Measurements from ENCODE around the gene AUTS2.

The AUTS2 gene

DNA sequence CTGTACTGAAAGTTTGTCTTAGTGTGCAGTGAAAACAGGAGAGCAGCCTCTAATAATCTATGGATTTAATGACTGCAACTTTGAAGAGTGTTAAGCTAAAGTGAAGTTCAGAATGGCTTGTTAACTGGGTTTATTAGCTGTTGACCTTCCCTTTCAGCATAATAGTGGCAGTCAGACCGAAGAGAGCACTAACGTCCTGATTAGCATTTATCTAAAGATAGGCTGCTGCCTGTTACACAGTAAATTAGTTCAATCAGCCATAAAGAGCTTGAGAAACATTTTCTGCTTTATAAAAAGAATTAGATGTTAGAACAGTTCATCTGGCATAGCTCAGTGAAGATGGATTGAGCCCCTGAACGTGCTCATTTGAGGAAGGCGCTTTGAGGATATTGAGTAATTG, 433.0 kb downstream of the AUTS2 start:
- FAIRE-seq = no peak
- DNase-seq (ENCODE audit: extremely low spot score, insufficient read length, low read depth) = no peak

DNA sequence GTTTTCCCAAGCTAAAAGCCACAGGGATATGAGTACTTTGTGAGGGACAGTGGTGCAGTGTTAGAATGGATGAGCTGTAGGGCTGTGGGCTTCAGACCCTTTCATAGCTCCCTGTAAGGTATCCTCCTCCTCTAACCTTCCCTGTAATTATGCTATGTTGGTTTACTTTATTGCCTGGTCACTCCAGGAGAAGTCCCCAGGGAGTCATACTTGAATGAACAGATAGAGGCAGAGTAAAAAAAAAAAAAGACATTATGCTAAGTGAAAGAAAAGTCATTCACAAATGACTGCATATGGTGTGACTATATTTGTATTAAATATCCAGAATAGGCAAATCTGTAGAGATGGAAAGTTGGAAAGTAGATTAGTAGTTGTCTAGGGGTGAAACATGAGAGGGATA, 434.4 kb downstream of the AUTS2 start:
- no peak for FAIRE-seq
- DNase-seq (ENCODE audit: extremely low spot score, insufficient read length, low read depth) = no peak

DNA sequence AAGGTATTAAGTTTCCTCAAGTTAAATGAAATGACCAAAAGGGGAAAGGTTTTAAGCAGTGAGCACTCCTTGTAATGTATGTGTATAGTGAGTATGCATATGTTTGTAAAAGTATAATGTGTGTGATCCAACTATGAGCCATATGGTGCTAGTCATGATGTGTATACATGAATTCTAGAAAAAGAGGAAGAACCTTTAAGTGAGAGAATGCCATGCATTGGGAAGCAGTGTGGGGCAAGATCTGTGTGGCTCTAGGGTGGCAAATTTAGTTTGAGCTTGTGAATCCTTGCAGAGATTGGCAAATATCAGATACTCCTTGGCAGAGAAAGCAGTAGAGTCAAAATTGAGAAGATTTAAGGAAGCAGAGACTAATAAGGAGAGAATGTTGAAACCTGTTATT, 435.0 kb downstream of the AUTS2 start:
- no peak for FAIRE-seq
- DNase-seq (ENCODE audit: extremely low spot score, insufficient read length, low read depth) = no peak

DNA sequence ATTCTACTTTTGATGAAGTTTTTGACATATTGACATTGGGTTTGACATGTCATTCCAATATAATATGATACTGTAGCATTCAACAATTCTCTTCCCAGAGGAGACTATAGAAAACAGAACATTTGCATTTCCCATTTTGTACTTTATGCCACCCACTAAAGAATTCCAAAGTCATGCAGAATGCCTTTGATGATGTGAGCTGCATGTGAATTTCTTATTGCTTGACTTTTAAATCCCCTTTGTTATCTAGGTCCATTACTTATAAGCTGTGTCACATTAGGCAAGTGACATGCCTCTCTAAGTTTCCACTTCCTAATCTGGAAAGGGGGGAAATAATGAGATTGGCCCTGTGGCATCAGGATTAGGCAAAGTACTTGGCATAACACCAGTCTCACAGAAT, 436.7 kb downstream of the AUTS2 start:
- no peak for FAIRE-seq
- no peak for DNase-seq (ENCODE audit: extremely low spot score, insufficient read length, low read depth)

- no peak for DNase-seq (ENCODE audit: extremely low spot score, insufficient read length, low read depth)
- FAIRE-seq = no peak
Observed at GRCh38 chr7:70035519-70035918, 437.2 kb downstream of the AUTS2 start.

DNA sequence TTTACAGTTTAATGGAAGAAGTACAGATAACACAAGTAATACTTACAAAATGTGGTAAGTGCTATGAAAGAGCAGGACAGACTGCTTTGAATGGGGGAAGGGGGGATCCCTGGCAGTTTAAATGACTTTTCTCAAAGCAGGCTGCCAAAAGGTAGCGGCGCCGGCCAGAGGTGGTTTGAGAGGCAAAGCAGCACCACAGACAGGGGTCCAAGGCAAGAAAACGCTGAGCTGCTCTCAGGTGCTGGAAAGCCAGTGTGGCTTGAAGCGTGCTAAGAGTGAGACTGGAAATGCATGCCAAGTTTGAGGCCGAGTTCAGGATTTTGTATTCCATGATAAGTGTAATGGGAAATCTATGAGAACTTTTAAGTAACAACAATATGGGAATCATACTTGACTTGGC, 437.7 kb downstream of the AUTS2 start:
- DNase-seq (ENCODE audit: extremely low spot score, insufficient read length, low read depth) (no peak), FAIRE-seq (no peak)

DNA sequence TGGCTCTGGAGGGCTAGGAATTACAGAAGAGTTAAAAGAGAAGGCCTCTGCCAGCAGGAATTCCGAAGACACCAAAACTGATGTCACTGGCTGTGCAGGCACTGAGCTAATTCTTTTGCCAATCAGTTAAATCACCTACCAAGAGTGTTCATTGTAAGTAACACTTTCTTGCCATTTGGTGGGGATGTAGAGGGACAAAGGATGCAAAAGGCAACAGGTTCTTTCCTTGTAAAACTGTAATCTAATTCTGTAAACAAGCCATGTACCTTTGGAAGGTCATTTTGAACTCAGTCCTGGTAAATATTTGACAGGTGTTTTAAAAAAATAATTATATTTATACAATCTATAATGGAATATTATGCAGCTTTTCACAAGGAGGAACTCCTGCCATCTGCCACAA, 438.4 kb downstream of the AUTS2 start:
- FAIRE-seq = no peak

GRCh38 chr7:70037171-70037933, 439.1 kb downstream of the AUTS2 start:
- FAIRE-seq (no peak), DNase-seq (ENCODE audit: extremely low spot score, insufficient read length, low read depth) (no peak)

More for the DNA sequence above, 438.4 kb downstream of the AUTS2 start:
- DNase-seq (ENCODE audit: extremely low spot score, insufficient read length, low read depth) = no peak

DNA sequence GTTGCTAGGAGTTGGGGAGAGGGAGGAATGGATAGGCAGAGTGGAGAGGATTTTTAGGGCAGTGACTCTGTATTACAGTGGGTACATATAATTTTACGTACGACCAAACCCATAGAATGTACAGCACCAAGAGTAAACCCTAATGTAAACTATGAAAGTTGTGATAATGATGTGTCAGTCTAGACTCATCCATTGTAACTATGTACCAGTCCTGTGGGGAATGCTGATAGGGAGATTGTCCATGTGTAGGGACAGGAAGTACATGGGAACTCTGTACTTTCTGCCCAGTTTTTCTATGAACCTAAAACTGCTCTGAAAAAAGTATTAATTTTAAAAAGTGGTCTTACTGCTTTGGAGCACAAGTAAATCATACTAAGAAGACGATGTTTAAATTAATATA, 441.8 kb downstream of the AUTS2 start:
- DNase-seq (ENCODE audit: extremely low spot score, insufficient read length, low read depth) (no peak), FAIRE-seq (no peak)

DNA sequence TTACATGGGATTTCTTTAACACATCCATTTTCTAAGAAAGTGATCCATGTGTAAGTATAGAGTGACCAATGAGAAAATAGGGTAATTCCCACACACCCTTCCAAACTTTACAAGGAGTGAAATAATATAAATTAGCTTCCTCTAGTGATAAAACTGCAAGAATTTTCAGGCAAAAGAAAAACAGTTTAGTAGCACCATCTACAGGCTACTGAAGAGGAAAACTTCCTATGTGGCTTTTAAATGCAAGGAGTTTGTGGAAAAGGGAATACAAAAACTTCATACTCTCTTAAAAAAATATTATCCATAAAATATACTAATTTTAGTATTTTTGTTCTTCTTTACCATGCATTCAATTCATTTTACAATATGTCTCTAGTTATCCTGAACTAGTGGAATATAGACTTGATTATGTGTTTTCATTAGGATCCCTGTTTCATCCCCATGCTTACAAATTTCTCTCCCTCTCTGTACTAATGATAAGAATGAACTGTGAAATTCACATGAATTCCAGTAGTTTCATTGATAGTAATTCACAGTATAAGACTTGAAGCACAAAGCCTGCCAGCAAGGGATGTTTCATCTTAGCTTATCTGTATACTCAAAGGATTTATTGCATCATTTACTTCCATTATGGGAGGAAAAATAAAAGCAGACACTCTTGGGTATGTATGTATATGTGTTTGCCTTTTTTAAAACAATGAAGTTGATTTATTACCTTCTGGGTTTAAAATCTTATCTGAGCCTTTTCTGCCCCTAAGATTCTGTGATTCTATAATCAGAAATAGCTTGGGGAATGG, 442.9 kb downstream of the AUTS2 start:
- FAIRE-seq (no peak), DNase-seq (ENCODE audit: extremely low spot score, insufficient read length, low read depth) (no peak)

DNA sequence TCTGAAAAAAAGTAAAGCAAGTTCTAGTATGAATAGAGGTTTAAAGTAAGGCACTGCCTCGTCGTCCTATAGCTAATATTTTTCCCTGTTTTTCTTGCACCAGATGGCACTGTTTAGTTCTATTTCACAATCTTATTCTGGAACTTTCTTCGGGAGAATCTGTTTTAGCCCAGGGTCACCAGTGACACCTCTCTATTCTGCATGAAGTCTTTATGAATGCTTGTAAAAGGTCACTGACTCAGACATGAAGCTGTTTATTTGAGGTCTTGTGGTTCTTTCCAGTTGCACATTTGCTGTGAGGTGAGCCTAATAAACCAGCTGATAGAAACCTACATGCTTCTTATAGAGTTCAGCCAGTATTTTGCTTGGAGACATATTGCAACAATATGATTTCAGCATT, 444.3 kb downstream of the AUTS2 start:
- FAIRE-seq (no peak), DNase-seq (ENCODE audit: extremely low spot score, insufficient read length, low read depth) (no peak)

DNA sequence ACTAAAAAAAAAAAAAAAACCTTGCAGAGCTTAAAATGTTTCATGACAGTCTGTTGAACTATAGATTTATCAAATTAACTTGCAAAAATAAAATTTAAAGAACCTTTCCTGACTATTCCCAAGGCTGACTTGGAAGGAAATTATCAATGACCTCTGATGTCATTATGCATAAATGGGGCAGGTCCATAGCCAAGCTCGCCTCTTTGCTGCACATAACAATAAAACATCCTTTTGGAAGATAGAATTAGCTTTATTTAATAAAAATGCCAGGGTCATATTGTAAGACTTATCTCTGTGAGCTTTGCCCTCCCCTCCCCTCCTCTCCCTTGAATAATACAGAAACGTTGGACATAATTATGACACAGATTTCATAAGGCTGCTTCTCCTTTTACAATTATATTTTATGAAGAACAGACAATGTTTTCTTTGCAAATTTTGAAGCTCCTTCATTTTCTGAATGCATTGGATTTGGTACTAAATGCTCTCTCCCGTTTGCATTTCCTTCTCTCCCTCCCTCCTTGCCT, 444.8 kb downstream of the AUTS2 start:
- DNase-seq (ENCODE audit: extremely low spot score, insufficient read length, low read depth) (no peak), FAIRE-seq (no peak)

DNA sequence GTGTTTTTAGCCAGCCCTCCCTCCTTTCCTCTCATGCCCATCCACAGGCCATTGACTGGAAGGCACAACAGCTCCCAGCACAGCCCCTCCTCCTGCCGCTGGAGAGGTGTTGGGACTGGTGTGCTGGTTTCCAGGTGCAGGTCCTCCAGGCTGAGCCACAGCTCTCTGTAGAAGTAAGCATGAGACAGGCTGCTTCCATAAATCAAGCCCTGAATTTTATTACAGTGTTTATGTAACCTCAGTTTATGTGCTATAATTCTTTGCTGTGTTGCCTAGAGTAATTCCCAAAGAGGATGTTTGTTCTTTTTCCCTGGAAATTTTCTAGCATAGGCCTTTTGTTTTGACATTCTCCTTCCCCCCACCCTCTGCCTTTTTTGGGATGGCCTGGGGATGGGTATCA, 445.8 kb downstream of the AUTS2 start:
- no peak for DNase-seq (ENCODE audit: extremely low spot score, insufficient read length, low read depth)
- FAIRE-seq = no peak

- DNase-seq (ENCODE audit: extremely low spot score, insufficient read length, low read depth) (no peak), FAIRE-seq (no peak)
Observed at GRCh38 chr7:70044525-70044924, 446.2 kb downstream of the AUTS2 start.

DNA sequence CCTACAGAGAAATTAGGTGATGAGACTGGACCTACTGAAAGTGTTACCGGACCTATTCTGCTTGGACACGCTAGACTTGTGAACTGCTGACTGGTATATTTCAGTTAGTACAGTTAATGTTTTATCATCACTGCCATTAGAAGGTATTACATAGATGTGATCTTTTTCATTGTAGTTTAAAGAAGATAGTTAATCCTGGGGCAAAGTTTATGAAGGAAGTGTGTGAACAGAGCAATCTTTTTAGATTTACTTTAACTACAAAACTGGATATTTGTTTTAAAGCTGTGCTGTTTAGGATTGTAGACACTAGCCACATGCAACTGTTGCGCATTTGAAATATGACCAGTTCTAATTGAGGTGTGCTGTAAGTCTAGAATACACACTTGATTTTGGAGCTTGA, 446.7 kb downstream of the AUTS2 start:
- no peak for DNase-seq (ENCODE audit: extremely low spot score, insufficient read length, low read depth)
- FAIRE-seq = no peak

DNA sequence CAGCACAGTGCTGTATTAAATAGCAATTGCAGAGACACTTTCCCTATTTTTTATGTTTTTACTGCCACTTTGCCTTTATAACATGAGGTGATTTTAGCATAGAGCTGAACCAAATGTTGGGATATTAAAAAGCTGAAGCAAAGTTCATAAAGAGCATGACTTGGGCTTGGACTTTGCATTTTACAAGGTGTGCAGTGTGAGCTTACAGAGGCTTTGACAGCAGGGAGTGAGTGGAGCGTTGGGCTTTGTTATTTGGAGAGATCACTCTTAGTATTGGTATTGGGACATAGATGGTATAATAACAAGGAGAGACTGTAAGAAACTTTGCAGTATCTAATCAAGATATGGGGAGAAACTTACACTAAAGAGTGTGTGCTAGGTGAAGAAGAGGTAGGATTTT, 449.1 kb downstream of the AUTS2 start:
- DNase-seq (ENCODE audit: extremely low spot score, insufficient read length, low read depth) (no peak), FAIRE-seq (no peak)

DNA sequence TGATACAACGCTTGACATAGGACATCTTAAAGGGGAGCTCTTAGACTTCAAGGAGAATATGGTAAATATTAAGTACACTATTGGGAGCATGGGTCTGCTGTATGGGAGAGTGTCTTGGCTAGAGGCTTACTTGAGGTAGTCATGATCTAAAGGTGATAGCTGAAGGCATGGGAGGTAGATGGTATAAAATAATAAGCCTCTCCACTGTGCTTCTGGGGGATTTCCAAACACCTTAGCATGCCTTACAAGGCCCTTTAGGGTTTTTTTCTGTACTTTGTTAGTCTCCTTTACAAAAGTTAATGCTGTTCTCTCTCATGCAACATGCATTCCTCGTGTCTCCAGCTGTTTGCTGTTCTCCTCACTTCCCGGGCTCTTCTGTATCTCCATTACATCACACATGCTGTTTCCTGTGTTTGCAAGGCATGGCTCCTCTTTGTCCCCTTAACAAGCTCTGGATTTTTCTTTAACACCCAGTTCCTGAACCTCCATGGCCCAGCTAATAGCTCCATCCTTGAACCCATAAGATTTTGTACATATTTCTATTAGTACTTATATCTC, 449.7 kb downstream of the AUTS2 start:
- DNase-seq (ENCODE audit: extremely low spot score, insufficient read length, low read depth) = no peak
- no peak for FAIRE-seq

DNA sequence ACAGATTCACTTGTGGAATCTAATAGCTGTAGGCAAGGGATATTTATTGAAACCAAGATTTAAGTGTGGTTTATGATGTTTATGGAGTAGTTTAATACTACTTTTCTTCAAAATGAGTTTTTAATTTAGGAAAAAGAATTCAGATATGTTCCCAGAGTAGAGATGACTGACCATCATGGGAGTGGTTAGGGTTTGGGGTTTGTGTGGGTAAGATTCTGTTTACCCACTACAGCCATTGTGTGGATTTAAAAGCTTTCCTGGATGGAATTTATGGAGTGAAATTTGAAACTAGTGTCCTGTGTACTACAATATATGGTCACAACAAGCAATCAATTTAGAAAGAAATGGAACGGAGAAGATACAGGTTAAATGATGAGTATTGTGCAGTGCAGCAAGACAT, 453.5 kb downstream of the AUTS2 start:
- no peak for DNase-seq (ENCODE audit: extremely low spot score, insufficient read length, low read depth)
- no peak for FAIRE-seq

DNA sequence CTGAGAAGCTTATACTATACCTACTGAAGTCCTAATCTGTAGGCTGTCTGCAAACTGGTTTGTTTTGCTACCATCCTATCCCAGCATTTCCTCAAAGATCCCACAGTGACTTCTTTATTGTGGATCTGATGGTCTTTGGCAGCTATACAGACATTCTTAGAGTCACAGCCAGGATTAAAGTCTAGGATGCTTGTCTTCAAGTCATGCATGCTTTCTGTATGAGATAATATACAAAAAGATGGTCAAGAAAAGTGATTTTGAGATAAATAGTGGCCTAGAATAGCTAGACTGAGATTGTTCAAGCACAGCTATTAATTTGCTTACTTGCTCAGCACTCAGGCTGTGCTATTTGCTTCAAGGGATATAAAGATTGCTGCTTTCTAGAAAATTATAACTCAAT, 454.4 kb downstream of the AUTS2 start:
- DNase-seq (ENCODE audit: extremely low spot score, insufficient read length, low read depth) (no peak), FAIRE-seq (no peak)

GRCh38 chr7:70053421-70053820, 455.1 kb downstream of the AUTS2 start:
- no peak for FAIRE-seq
- DNase-seq (ENCODE audit: extremely low spot score, insufficient read length, low read depth) = no peak

DNA sequence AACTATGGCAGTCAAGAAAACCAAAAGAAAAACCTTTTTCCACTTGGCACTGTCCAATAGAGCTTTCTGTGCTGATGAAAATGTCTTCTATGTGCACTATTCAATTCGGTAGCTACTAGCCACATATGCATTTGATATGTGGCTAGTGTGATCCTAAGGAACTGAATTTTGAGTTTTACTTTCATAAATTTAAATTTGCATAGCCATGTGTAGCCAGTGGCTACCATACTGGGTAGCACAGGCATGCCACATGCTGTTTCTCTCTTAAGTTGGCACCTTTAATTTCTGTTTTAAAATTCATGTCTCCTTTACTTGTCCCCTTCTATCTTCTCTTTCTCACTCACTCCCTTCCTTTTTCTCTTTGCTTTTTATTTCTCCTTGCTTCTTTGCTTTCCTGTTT, 455.7 kb downstream of the AUTS2 start:
- FAIRE-seq (no peak), DNase-seq (ENCODE audit: extremely low spot score, insufficient read length, low read depth) (no peak)
